ENCODE results near the gene PTGS1. TPM values are rescaled to one million over a fixed set of nuclear protein-coding genes. Genes with fewer than 3 reads are reported as not detected.
A peak's percentile ranks its signal among the peaks of the same experiment; 100 is the strongest.

PTGS1 gene
- total and polyA plus RNA-seq, 9 of the 15 experiments (the other 6 are each of a cell fraction or from before 2014, with no cell fraction given) = 3.4 to 12.9 (median 5.3) TPM

DNA sequence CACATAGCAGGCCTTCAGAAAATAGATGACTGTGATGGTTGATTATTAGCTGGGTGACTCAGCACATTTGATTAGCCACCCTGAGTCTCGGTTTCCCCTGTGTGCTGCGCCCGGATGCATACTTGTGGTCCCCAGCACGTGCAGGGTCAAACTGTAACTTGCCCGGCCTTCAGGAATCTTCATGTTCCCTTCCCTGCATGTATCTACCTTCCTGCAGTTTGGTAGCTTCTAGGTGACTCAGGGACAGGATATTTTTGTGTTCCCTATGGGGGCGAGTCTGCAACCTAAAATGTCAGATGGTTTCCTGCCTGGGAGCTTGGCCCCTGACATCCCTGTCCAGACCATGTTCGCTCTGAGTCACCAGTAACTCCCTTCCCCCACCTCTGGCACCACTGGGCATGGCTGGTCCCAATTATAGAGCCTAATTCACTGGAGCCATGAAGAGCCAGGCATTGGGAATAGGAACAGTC lies 13.2 kb downstream of the PTGS1 start:
- H3K36me3 ChIP-seq (ENCODE audit: control insufficient read depth, insufficient read depth, low read length) = no peaks in the 10 kb centered on the region
- FAIRE-seq (no peak), DNase-seq (ENCODE audit: extremely low read depth in 1 of 4, low spot score in 3 of 4) (no peak), ATAC-seq (no peak)
- peaks cover 0 to 4% of the 10 kb centered on the region in 2 experiments; a peak in 2 of 5 replicates for H3K4me1 ChIP-seq (replicated peaks in 1 of 2; ENCODE audit: control insufficient read depth in 2 of 2, insufficient read depth in 2 of 2, low read length in 2 of 2)
- H3K9me3 ChIP-seq (replicated peaks; ENCODE audit: control insufficient read depth, insufficient read depth, low read depth, low read length) = peaks cover 11% of the 10 kb centered on the region
- H2AFZ ChIP-seq (ENCODE audit: low read depth, low read length) = no peak overlapping the region
- no TSS peak for BruUV-seq (replicated peaks)
- H3K27me3 ChIP-seq (ENCODE audit: control insufficient read depth in 2 of 2, insufficient read depth in 2 of 2, low read length in 2 of 2) = no peaks in the 10 kb centered on the region
- in situ Hi-C loops (cut with MboI) = no loop called here
- H3K9ac ChIP-seq (ENCODE audit: insufficient read depth in 1 of 2, low read depth in 2 of 2, low read length in 2 of 2) = no peak overlapping the region
- H3K79me2 ChIP-seq (ENCODE audit: control insufficient read depth, insufficient read depth, low read length) = no peaks in the 10 kb centered on the region
- no peaks in the 10 kb centered on the region for H4K20me1 ChIP-seq (replicated peaks; ENCODE audit: control insufficient read depth, insufficient read depth, low read length)
- ChIA-PET POLR2A (no interaction called here), CTCF (ENCODE audit: low intra/inter-chr PET ratio) (no interaction called here)
- H3K27ac ChIP-seq (ENCODE audit: extremely low read depth, low read depth, low read length) = no peak overlapping the region
- intact Hi-C loops (cut with micrococcal nuclease) = no loop called here
- no peaks in the 10 kb centered on the region for H3K9me1 ChIP-seq (ENCODE audit: control insufficient read depth, insufficient read depth, low read length)
- no peak overlapping the region for H3K4me2 ChIP-seq (ENCODE audit: insufficient read depth, low read length)
- no peak overlapping the region for H3K4me3 ChIP-seq
- WGBS (ENCODE audit: insufficient coverage, low coverage, missing lambda C conversion rate) = 40% methylated on average over 7 of the region's 7 CpGs
- TF ChIP-seq KLF13 (tag; IDR thresholded peaks at IDR 0.05; ENCODE audit: borderline replicate concordance, low read depth) (no peak), NFE2L1 (tag; IDR thresholded peaks at IDR 0.05; ENCODE audit: borderline replicate concordance, low read depth) (peak; percentile 46; the same call in 1 of the 2 replicates), C11orf30 (IDR thresholded peaks at IDR 0.05; ENCODE audit: low read depth) (0 out of 2 replicates have a peak, but pooled peaks have one; percentile 8), MAFK (IDR thresholded peaks at IDR 0.05; ENCODE audit: low read length) (0 out of 2 replicates have a peak, but pooled peaks have one; percentile 22), CBX8 (IDR thresholded peaks at IDR 0.05; ENCODE audit: borderline replicate concordance, extremely low read depth, low read depth, low read length, poor library complexity, severe bottlenecking) (no peak), SIN3A (IDR thresholded peaks at IDR 0.05; ENCODE audit: borderline replicate concordance in 2 of 2, control insufficient read depth in 1 of 2, low read depth in 2 of 2, low read length in 2 of 2) (no peak), KLF1 (tag; IDR thresholded peaks at IDR 0.05) (no peak), MAFG (tag; conservative IDR thresholded peaks at IDR 0.05) (peak; percentile 40; the same call in 1 of the 2 replicates), PTTG1 (tag; IDR thresholded peaks at IDR 0.05; ENCODE audit: low read depth) (no peak), POLR2AphosphoS5 (IDR thresholded peaks at IDR 0.05; ENCODE audit: control insufficient read depth, insufficient read depth, low read depth, low read length) (no peak), E2F3 (CRISPR knock-in tag; IDR thresholded peaks at IDR 0.05) (no peak), NUFIP1 (IDR thresholded peaks at IDR 0.05; ENCODE audit: partially characterized antibody) (no peak), NFE2 (IDR thresholded peaks at IDR 0.05; ENCODE audit: low read depth) (peak; percentile 44; the same call in 1 of the 2 replicates), MEF2D (tag; conservative IDR thresholded peaks at IDR 0.05; ENCODE audit: low read depth) (no peak), CCNT2 (IDR thresholded peaks at IDR 0.05; ENCODE audit: borderline replicate concordance, extremely low read depth, insufficient read length, low read depth, low read length) (no peak)
- TF ChIP-seq, protein P1, sequence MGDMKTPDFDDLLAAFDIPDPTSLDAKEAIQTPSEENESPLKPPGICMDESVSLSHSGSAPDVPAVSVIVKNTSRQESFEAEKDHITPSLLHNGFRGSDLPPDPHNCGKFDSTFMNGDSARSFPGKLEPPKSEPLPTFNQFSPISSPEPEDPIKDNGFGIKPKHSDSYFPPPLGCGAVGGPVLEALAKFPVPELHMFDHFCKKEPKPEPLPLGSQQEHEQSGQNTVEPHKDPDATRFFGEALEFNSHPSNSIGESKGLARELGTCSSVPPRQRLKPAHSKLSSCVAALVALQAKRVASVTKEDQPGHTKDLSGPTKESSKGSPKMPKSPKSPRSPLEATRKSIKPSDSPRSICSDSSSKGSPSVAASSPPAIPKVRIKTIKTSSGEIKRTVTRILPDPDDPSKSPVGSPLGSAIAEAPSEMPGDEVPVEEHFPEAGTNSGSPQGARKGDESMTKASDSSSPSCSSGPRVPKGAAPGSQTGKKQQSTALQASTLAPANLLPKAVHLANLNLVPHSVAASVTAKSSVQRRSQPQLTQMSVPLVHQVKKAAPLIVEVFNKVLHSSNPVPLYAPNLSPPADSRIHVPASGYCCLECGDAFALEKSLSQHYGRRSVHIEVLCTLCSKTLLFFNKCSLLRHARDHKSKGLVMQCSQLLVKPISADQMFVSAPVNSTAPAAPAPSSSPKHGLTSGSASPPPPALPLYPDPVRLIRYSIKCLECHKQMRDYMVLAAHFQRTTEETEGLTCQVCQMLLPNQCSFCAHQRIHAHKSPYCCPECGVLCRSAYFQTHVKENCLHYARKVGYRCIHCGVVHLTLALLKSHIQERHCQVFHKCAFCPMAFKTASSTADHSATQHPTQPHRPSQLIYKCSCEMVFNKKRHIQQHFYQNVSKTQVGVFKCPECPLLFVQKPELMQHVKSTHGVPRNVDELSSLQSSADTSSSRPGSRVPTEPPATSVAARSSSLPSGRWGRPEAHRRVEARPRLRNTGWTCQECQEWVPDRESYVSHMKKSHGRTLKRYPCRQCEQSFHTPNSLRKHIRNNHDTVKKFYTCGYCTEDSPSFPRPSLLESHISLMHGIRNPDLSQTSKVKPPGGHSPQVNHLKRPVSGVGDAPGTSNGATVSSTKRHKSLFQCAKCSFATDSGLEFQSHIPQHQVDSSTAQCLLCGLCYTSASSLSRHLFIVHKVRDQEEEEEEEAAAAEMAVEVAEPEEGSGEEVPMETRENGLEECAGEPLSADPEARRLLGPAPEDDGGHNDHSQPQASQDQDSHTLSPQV (IDR thresholded peaks at IDR 0.05) = no peak
